GM19455 (cell line): ENCODE measurements around the gene TBC1D22A.
"Not testable (repeated sequence)": the region's sequence is repeated elsewhere in the genome, so short reads cannot be mapped to it uniquely, and the experiment has no call there.

Experiments
- ATAC-seq: cut with Tn5 transposase; IDR thresholded peaks from one replicate; pipeline ENCODE4 v1.9.1; 2021; ENCODE audit not compliant: unreplicated experiment

Gene TBC1D22A

DNA sequence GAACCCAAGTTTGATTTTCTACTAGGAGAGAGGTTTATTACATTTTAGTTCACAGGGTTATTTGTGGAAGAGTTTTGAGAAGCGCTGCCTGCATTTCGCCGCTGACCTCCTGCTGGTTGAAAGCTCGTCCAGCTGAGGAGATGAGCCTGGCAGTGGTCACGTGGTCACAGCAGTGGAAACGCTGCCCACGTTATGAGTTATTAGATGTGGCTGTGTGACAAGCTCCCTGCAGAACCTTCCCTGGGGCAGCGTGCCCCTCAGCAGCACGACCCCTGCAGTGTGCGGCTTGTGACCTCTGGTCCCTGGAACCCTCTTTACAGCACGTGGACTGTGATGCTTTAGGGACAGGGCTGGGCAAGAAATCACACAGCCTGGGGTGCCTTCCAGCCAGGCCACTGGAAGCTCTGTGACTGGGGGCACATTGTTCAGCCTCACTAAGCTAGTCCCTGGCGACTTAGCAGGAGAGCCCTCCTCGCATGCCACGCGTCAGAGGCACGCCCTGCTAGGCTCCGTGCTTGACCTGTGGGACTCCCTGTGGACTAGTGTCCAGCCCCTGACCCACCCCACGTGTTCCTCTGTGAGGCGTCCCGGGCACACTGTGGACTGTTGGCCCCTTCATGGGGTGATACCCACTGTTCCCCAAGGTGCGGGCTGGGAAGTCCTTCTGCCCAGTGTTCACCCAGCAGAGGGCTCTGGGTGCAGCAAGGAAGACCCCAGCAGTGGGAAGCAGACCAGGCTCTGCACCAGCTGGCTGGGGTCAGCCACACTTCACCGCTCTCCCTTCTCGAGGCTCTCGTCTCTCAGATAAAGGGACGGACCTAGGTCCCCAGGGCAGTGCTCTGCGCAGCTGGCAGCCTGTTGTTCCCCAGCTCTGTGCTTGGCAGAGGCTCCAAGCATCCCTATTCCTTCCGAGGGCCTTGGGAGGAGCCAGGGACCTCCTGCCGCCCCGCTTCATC lies 349.5 kb downstream of the TBC1D22A start:
- no peak for ATAC-seq

GRCh38 chr22:47112582-47112965 lies 350.1 kb downstream of the TBC1D22A start:
- no peak for ATAC-seq

- no peak for ATAC-seq
Observed at GRCh38 chr22:47112994-47113852, 350.8 kb downstream of the TBC1D22A start.

DNA sequence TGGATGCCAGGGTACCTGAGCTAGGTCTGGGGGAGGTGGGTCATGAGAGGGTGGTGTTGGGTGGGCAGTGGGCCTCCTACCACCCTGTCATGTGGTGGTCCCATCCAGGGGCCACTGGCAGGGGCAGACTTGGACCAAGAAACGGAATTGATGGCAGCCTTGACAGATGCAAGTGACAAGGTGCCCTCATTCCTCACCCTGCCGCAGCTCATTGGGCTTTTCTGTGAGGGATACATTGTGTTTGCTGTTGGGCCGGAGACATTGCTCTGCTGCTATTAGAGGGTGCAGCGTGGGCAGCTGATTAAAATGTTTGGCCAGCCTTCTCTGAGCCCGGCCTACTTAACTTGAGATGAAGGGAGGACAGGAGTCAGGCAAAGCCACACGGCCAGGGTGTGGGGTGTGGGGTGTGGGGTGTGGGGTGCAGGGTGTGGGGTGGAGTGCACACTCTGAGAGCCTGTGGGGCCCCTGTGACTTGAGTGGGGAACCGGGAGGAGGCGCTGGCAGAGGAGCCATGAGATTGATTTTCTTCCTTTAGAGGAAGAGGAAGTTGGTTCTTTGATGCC lies 351.5 kb downstream of the TBC1D22A start:
- no peak for ATAC-seq

DNA sequence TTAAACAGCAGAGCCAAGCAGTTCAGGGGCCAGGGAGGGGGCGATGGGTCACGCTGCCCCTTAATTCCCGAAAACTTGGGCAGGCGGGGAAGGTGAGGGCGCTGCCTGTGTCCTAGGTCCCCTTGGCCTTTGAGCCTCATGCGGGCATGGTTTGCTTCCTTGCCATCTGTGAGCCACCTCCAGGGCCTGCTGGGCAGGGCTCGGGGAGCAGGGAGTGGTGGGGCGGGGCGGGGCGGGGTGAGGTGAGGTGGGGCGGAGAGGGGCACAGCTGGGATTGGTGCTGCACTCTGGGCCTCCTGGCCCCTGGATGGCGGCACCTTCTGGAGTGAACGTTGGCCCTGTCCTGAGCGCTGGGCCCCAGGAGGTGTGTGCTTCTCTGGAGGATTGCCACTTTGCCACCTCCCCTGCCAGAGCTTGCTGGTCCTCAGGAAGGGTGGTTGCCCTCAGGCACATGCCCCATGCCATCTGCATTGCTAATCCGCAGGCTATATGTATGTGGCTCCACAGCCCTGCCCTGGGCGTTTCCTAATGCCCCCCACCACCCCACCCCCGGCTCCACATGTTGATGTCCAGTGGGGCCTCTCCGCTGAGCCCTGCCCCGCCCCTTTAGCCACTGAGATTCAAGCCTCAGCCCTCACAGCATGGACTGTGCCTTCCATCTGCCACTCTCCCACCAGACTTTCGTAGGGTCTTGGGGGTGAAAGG lies 352.5 kb downstream of the TBC1D22A start:
- no peak for ATAC-seq

DNA sequence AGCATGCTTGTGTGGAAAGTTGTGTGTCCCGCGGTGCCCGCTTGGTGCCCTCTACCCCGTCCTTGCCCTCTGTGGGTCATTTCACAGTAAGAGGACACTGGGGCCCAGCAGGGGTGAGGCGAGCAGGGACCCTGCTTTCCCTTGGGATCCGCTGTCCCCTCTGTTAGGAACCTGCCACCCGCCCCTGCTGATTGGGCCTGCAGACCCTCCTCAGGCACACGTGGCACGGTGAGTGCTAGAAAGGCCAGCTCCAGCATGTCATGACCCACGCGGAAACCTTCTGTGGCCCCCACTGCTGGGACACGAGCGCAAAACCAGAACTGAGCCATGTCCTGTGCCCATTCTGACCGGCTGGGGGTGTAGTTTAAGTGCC lies 353.1 kb downstream of the TBC1D22A start:
- ATAC-seq = no peak

- ATAC-seq = no peak
Observed at GRCh38 chr22:47115921-47116320, 353.5 kb downstream of the TBC1D22A start.

DNA sequence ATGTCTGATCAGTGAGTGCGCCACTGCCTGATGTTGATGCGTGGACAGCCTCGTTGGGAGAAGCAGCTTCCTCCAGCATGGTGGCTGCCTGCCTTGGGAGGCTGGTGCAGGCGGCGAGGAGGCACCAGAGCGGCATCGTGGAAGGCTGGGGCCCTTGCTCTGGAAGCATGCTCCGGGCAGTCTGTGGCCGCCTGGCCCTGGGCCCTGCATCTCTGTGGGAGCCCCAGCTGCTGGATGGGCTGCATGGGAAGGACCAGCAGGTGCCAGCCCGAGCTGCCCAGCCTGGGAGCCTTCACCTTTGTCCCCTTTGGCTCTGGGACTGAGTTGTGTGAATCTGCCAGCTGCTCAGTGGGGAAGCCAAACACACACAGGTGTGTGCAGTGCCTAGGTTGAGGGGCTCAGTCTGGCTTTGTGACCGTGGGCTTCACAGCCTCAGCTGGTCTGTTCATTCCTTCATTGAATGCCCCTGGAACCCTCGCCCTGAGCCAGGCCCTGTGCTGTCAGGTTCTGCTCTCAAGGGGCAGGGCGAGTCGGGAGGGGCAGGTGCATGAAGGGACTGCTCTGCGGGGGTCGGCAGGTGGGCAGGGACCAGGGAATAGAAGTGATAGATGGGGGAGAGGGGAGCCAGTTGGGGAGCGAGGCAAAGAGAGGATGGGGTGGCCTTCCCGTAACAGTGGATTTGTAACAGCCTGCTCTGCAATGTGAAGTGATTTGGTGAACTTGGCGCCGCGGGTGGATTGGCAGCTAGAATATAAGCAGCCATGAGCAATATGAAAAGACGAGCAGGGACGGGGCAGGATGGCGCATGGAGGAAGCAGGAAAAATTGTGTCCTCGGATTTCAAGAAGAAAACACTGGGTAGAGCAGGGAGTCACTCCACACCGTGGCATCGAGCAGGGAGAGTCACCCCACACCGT lies 354.2 kb downstream of the TBC1D22A start:
- ATAC-seq = no peak

DNA sequence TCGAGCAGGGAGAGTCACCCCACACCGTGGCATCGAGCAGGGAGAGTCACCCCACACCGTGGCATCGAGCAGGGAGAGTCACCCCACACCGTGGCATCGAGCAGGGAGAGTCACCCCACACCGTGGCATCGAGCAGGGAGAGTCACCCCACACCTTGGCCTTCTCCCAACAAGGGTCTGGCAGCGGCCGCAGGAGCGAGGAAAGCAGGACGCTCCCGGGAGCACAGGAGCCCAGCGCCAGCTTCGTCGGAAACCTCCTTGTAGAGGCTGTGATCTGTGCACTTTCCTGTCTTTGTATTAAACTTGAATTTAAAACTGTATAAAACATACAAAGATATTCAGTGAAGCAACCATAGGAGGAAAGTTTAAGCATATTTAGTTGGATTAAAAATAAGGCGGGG lies 355.0 kb downstream of the TBC1D22A start:
- not testable (repeated sequence) for ATAC-seq

GRCh38 chr22:47119181-47119580 lies 356.7 kb downstream of the TBC1D22A start:
- no peak for ATAC-seq

DNA sequence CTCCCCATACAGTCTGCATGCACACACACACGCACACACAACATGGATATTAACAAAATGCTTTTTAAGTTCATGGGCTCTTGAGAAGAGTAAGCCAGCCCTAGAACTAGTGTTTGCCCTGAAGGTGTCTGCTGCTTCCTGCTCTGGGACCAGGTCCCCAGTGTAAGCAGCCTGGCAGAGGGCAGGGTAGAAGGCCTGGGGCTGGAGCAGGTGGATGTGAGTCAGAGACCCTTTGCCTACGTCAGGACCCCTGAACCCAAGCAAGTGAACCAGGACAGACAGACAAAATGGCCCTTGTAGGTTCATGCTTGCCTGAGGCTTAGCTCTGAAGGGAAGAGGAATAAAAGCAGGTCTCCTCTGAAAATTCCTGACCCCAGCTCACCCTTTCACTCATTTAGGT lies 357.9 kb downstream of the TBC1D22A start:
- ATAC-seq = no peak

DNA sequence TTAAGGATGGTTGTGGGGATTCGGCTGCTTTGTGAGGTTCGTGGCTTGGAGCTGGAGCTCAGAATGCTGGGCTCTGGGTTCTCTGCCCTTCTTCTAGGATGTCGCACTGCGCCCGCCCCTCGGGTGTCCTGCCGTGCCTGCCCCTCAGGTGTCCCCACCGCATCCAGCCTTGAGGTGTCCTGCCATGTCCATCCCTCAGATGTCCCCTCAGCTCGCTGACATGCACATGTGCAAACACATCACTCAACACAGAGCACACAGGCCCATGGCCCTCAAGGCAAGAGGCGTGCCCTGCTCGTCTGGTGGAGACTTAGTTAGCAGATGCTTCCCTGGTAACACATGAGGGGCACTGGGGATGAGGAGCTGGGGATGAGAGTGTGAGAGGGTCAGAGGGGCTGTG lies 359.3 kb downstream of the TBC1D22A start:
- ATAC-seq = no peak

GRCh38 chr22:47122441-47123000 lies 360.1 kb downstream of the TBC1D22A start:
- no peak for ATAC-seq

DNA sequence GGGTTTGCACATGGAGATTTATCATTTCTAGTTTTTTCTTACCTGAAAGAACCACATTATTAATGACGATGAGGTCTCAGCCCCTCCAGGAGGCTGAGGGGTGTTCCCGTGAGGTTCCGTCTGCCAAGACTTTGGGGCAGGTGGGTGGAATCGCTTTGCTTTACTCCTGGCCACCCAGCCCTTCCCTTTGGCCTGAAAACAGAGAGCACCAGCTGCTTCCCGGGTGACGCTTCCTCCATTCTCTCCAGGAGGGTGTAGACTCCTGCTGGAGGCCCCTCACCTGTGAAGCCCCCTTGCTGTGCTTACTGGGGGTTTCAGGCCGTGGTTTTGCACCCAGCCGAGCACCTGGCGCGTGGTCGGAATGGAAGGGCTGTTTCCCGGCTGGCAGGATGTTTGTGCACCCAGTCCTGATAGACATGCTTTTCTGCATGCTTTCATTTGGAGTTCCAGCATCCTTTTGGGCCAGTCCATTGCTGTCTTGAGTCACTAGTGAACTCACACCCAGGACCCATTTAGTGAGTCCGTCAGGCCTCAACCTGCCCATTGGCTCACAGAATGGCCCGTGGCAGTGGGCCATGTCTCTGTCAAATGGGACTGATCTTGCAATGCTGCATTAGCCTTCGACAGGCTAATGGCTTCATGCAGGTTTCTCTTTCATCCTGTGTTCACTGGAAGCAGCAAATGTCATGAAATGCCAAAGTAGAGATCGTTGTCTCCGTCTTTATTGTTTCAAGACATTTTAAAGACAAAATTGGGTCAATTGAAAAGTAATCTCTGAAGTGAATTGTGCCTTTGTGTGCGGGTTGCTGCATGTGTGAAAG lies 360.8 kb downstream of the TBC1D22A start:
- no peak for ATAC-seq

DNA sequence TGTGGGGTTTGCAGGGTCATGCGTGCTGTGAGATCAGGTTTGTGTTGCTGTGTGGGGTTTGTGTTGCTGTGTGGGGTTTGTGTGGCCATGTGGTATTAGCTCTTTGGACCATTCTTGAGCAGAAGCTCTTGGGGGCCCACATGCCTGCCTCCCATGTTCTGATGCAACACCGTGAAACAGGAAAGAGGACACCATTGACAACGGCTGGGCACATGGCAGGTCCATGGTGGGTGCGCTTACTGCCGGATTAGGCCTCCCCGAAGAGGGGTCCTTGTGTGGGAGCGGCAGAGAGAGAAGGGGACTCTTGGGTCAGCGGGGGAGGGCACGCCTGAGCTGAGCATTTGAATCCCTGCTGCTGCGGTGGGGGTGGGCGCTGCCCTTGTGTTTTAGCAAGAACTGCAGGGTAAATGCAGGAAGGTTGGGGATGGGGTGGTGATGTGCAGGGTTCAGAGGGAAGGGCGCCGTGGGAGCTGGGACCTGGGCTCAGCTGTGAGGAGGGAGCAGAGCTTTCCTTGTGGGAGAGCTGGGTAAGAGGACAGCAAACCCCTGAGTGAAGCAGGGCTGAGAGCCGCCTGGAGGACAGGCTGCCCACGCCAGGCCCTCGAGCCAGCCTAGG lies 361.5 kb downstream of the TBC1D22A start:
- ATAC-seq = no peak

DNA sequence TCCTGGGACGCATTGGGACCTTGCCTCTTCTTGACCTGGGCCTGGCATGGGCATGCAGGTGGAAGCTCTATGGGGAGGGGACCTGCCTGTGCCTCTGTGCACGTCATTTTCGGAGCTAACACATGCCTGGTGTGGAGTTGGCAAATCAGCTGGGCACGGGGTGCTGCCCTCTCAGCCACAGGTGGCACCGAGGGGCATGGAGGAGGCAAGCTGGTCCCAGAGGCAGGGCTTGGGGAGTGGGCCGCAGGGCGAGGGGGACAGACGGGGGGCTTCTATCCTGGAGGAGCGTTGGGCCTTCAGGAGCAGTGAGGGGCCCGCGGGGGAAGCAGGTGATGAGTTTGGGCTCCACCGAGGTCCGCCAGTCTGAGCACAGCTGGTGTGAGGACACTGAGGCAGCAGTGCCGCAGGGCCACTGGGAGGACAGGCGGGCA lies 362.0 kb downstream of the TBC1D22A start:
- no peak for ATAC-seq

GRCh38 chr22:47124961-47125360 lies 362.5 kb downstream of the TBC1D22A start:
- no peak for ATAC-seq

DNA sequence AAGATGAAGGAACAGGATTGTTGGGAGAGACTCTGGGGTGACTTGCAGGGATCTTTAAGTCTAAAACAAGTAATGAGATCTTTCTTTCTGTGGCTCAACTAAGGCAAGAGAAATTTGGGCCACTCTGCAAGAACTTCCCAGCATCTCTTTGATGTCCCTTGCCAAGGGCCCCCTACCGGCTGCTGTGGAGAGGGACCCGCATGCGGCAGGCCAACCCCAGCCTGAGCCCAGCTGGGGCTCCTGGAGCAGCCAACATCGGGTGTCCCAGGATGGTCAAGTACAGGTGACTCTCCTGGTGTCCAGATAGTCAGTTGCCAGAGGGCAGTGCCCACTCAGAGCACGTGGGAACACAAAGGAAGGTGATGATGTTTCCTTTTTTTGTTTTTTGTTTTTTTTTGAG lies 363.2 kb downstream of the TBC1D22A start:
- ATAC-seq = no peak
